Keratinocyte (primary cell): ENCODE measurements around the gene CUBN. TPM values are rescaled to one million over a fixed set of nuclear protein-coding genes. Genes with fewer than 3 reads are reported as not detected.

Experiments used
- DNase-seq: peaks from one replicate; pipeline ENCODE4 v3.0.0-alpha.2; 2011; ENCODE audit warnings: low read depth, missing footprints, low spot score
- FAIRE-seq: peaks from 2 replicates; lab custom pipeline; 2011; peaks lifted over from hg19 to GRCh38; lab: Jason Lieb, UNC
- H2AFZ ChIP-seq: 2 replicates; pipeline ENCODE4 v1.6.0; 2012; ENCODE audit warnings: low read length, control low read depth, inconsistent platforms; ENCODE audit not compliant: control insufficient read depth
- H3K27ac ChIP-seq: 2 replicates; pipeline ENCODE4 v1.5.1; 2011; ENCODE audit warnings: low read length; ENCODE audit not compliant: control insufficient read depth, insufficient read depth
- H3K27me3 ChIP-seq: 3 replicates; pipeline ENCODE4 v1.6.0; 2011; ENCODE audit warnings: low read length; ENCODE audit not compliant: control insufficient read depth, insufficient read depth; ENCODE audit errors: extremely low read depth
- H3K36me3 ChIP-seq, 2 experiments: 2 replicates in 1 of 2; 3 replicates in 1 of 2; pipeline ENCODE4 v1.5.1; 2011; ENCODE audit warnings: low read length in 2 of 2, mild to moderate bottlenecking in 1 of 2; ENCODE audit not compliant: control insufficient read depth in 2 of 2, insufficient read depth in 2 of 2; ENCODE audit errors: extremely low read depth in 1 of 2
- H3K4me1 ChIP-seq: 3 replicates; pipeline ENCODE4 v1.5.1; 2011; ENCODE audit warnings: low read length; ENCODE audit not compliant: control insufficient read depth, insufficient read depth; ENCODE audit errors: extremely low read depth
- H3K4me2 ChIP-seq: 3 replicates; pipeline ENCODE4 v1.6.0; 2011; ENCODE audit warnings: low read depth, low read length; ENCODE audit not compliant: control insufficient read depth, insufficient read depth; ENCODE audit errors: extremely low read depth
- H3K4me3 ChIP-seq, 3 experiments: fragments of 200-600 bp in 1 of 3; sonication (generic) in 1 of 3; 2 replicates in 2 of 3; 3 replicates in 1 of 3; pipeline ENCODE4 v1.5.1; 2011 to 2016; ENCODE audit warnings: low read length in 3 of 3, mild to moderate bottlenecking in 3 of 3, control low read depth in 2 of 3, inconsistent platforms in 1 of 3, low read depth in 1 of 3, mixed read lengths in 1 of 3, mixed run types in 1 of 3, moderate library complexity in 1 of 3; ENCODE audit not compliant: control insufficient read depth in 2 of 3, insufficient read depth in 2 of 3; ENCODE audit errors: extremely low read depth in 1 of 3
- H3K79me2 ChIP-seq: 2 replicates; pipeline ENCODE4 v1.6.0; 2012; ENCODE audit warnings: low read length; ENCODE audit not compliant: control insufficient read depth, insufficient read depth
- H3K9ac ChIP-seq: 3 replicates; pipeline ENCODE4 v1.6.0; 2011; ENCODE audit warnings: low read length; ENCODE audit not compliant: control insufficient read depth, insufficient read depth; ENCODE audit errors: extremely low read depth
- H3K9me1 ChIP-seq: 3 replicates; pipeline ENCODE4 v1.6.0; 2011; ENCODE audit warnings: low read length; ENCODE audit not compliant: control insufficient read depth, insufficient read depth; ENCODE audit errors: extremely low read depth
- H3K9me3 ChIP-seq: 2 replicates; pipeline ENCODE4 v1.5.1; 2012; ENCODE audit warnings: low read depth, low read length; ENCODE audit not compliant: control insufficient read depth
- H4K20me1 ChIP-seq: 3 replicates; pipeline ENCODE4 v1.6.0; 2011; ENCODE audit warnings: low read length; ENCODE audit not compliant: control insufficient read depth, insufficient read depth; ENCODE audit errors: extremely low read depth
- EZH2 ChIP-seq: IDR thresholded peaks from one replicate; pipeline ENCODE4 v1.6.1; 2012; ENCODE audit warnings: inconsistent platforms, mild to moderate bottlenecking, low read length, moderate library complexity
- dilution Hi-C: fragments of 300-500 bp; cut with MboI; formaldehyde crosslinking; loops from one replicate; pipeline ENCODE4 v1.7.0; 2020; ENCODE audit warnings: low sequenced_read_pairs; ENCODE audit not compliant: extremely low pct_ligation_motif_present
- polyA plus RNA-seq, 5 experiments: library from polyadenylated mRNA; depleted of rRNA in 3 of 5; stranded (reverse) in 3 of 5; stranded (forward) in 1 of 5; unstranded in 1 of 5; fragments of >200 nt; gene quantifications; 1 replicate in 1 of 5; 2 replicates in 3 of 5; 3 replicates in 1 of 5; pipeline versions ENCODE4 v1.2.1 to v1.2.3, GENCODE V29; 2011 to 2012; ENCODE audit warnings: missing spikeins in 2 of 5, low read depth in 1 of 5, low replicate concordance in 1 of 5
- TF ChIP-seq, protein P1 (sequence below), 3 experiments: IDR thresholded peaks in 1 of 3; conservative IDR thresholded peaks in 1 of 3; optimal IDR thresholded peaks in 1 of 3; 2 replicates in 2 of 3; 3 replicates in 1 of 3; pipeline versions ENCODE3 to v1.5.1; 2011; ENCODE audit warnings: low read length in 3 of 3, mild to moderate bottlenecking in 3 of 3, moderate library complexity in 2 of 3, control low read depth in 1 of 3, inconsistent platforms in 1 of 3; ENCODE audit not compliant: insufficient read depth in 2 of 3; ENCODE audit errors: extremely low read depth in 1 of 3

CUBN gene
- polyA plus RNA-seq, 1 donor (not counting 4 experiments of a cell fraction or from before 2014, with no cell fraction given): 0.07 TPM

DNA sequence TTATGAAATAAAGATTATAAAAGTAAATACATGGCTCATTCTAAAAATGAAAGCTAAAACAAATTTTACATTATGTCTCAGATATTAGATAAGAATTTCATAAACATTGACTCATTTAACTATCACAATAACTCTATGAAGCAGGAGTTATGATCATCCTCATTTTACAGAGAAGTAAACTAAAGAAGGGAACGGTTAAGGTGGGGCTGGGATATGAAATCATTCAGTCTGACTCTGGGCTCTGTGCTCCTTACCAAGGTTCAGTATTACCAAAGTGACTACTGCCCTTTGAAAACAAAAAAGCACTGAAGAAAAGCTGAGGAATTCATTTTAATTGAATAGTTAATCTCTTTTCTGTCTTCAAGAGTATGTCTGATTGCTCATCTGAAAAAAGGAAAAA lies 22.1 kb upstream of the CUBN start:
- Histone ChIP-seq H3K4me3 (no peak overlapping the region), H3K27me3 (no peaks in the 10 kb centered on the region), H3K4me2 (no peak overlapping the region), H4K20me1 (no peaks in the 10 kb centered on the region), H3K36me3 (no peaks in the 10 kb centered on the region), H3K79me2 (no peaks in the 10 kb centered on the region), H3K9ac (no peak overlapping the region), H3K9me3 (no peaks in the 10 kb centered on the region), H2AFZ (no peak overlapping the region), H3K27ac (no peak overlapping the region), H3K4me1 (no peaks in the 10 kb centered on the region), H3K9me1 (no peaks in the 10 kb centered on the region)
- FAIRE-seq (no peak), DNase-seq (no peak)
- TF ChIP-seq, protein P1, sequence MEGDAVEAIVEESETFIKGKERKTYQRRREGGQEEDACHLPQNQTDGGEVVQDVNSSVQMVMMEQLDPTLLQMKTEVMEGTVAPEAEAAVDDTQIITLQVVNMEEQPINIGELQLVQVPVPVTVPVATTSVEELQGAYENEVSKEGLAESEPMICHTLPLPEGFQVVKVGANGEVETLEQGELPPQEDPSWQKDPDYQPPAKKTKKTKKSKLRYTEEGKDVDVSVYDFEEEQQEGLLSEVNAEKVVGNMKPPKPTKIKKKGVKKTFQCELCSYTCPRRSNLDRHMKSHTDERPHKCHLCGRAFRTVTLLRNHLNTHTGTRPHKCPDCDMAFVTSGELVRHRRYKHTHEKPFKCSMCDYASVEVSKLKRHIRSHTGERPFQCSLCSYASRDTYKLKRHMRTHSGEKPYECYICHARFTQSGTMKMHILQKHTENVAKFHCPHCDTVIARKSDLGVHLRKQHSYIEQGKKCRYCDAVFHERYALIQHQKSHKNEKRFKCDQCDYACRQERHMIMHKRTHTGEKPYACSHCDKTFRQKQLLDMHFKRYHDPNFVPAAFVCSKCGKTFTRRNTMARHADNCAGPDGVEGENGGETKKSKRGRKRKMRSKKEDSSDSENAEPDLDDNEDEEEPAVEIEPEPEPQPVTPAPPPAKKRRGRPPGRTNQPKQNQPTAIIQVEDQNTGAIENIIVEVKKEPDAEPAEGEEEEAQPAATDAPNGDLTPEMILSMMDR (optimal IDR thresholded peaks at IDR 0.05 in 1 of 3, IDR thresholded peaks at IDR 0.05 in 1 of 3, conservative IDR thresholded peaks at IDR 0.05 in 1 of 3; ENCODE audit: extremely low read depth in 1 of 3, insufficient read depth in 2 of 3, low read length in 3 of 3): no peak
- TF ChIP-seq EZH2: no peak
- dilution Hi-C loops: no loop called here

- TF ChIP-seq, protein P1 (optimal IDR thresholded peaks at IDR 0.05 in 1 of 3, IDR thresholded peaks at IDR 0.05 in 1 of 3, conservative IDR thresholded peaks at IDR 0.05 in 1 of 3; ENCODE audit: extremely low read depth in 1 of 3, insufficient read depth in 2 of 3, low read length in 3 of 3): no peak
- no peak for TF ChIP-seq EZH2
Observed at GRCh38 chr10:17147884-17148489, 18.4 kb upstream of the CUBN start.

More at GRCh38 chr10:17147884-17148489, 18.4 kb upstream of the CUBN start:
- H3K4me2 ChIP-seq: no peak overlapping the region
- no peak overlapping the region for H2AFZ ChIP-seq
- H3K9ac ChIP-seq: no peak overlapping the region
- no peaks in the 10 kb centered on the region for H3K36me3 ChIP-seq
- H3K4me1 ChIP-seq: no peaks in the 10 kb centered on the region
- no peaks in the 10 kb centered on the region for H3K79me2 ChIP-seq
- no peak for DNase-seq
- H3K27ac ChIP-seq: no peak overlapping the region
- no peaks in the 10 kb centered on the region for H3K9me1 ChIP-seq
- no peaks in the 10 kb centered on the region for H4K20me1 ChIP-seq
- no peak overlapping the region for H3K4me3 ChIP-seq
- dilution Hi-C loops: loop anchor here (10.0 kb wide), 1 partner anchor 293 kb away; no protein-coding TSS in a partner anchor
- no peaks in the 10 kb centered on the region for H3K9me3 ChIP-seq
- no peaks in the 10 kb centered on the region for H3K27me3 ChIP-seq
- FAIRE-seq: no peak
